ENCODE measurements around the gene SIDT2.

DNA sequence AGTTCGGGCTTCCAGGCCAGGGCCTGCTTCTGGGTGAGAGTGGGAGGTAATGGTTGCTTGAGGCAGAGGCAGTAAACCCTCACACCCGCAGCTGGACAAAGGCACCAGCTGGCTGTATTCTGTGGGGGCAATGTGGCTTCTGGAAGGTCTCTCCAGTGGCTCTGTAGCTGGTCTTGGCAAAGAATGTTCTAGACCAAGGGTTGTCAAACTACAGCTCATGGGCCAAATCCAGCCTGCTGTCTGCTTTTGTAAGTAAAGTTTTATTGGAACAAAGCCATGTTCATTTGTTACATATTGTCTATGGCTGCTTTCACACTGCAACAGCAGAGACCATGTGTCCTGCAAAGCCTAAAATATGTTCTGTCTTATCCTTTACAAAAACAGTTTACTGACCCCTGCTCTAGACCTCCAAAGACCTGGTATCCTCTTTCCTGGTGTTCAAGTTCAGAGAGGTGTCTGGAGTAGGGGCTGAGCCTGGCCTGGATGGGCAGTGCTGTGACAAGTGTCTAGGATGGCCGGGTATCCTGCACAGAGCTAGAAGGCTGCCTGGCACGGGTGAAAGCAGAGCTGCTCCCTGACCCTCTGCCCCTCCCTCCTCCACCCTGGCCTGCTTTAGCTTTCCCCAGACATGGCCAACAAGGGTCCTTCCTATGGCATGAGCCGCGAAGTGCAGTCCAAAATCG lies 24.0 kb downstream of the SIDT2 start:
- TF ChIP-seq CTCF (conservative IDR thresholded peaks at IDR 0.05 in 1 of 2, IDR thresholded peaks at IDR 0.05 in 1 of 2; ENCODE audit: extremely low read depth in 1 of 2, insufficient read depth in 1 of 2, low read depth in 1 of 2, low read length in 2 of 2) (no peak), EZH2 (IDR thresholded peaks at IDR 0.05; ENCODE audit: borderline replicate concordance, low read length) (no peak)

All from mammary epithelial cell (primary cell).